Inferior parietal cortex (tissue), 1 donor: ENCODE results near the gene TMEM131.
"Not testable (repeated sequence)": the region's sequence is repeated elsewhere in the genome, so short reads cannot be mapped to it uniquely, and the experiment has no call there.

ENCODE experiments used
- DNase-seq: peaks from one replicate; pipeline ENCODE4 v3.0.0-alpha.2; 2016; ENCODE audit errors: extremely low spot score

Gene TMEM131

DNA sequence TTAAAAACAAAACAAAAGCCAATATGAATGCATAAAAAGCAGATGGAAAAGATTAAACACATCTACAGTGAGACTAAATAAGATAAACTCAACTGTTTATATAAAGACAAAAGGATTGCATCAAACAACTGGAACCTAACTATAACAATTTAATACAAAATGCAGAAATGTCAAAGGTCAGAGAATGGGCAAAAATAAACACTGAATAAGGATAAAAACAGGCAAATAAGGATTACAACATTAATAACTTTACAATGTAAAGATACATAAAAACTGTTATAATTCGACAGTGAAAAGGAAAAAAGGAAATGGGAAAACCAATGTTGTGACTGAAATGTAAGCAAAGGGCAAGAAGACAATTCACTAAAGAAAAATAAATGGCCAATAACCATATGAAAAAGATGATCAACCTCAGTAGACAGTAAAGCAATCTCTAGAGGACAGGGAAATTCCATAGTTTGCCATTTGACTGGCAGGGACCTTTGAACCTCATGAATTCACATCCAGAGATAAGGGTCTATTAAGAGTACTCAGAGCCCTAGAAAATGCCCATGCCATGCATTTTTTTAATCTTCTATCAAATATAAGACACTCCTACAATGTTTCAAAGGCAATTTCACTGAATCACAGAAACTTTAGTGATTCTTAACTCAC lies 83.7 kb downstream of the TMEM131 start:
- no peak for DNase-seq

DNA sequence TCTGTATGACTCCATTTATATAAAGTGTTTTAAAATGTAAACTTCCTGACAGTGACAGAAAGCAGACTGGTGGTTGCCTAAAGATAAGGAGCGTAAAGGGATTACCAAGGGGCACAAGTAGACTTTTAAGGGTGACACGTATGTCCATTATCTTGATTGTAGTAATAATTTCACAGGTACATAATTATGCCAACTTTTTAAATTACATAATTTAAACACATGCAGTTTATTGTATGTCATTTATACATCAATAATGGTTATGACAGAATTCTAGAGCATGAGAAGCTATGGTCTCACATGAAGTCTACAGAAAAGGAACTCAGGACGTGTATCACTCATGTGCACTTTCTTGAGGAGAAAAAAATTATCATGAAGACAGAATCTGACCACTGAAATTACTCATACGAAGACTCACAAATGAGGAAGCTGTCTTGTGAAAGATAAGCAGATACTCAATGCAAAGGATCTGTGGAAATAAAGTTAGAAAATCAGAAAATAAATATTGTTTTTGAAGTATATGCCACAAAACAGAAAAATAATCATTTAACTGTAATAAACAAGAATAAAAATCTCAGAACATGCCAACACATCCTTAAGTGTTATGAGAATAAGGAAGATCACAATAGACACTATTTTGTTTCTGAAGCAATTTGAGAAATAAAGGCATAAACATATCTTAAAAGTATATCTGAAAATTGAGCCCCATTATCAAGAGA lies 84.4 kb downstream of the TMEM131 start:
- no peak for DNase-seq

- DNase-seq = no peak
Observed at GRCh38 chr2:97910403-97911205, 85.1 kb downstream of the TMEM131 start.

GRCh38 chr2:97908208-97908676 lies 87.5 kb downstream of the TMEM131 start:
- DNase-seq = no peak

DNA sequence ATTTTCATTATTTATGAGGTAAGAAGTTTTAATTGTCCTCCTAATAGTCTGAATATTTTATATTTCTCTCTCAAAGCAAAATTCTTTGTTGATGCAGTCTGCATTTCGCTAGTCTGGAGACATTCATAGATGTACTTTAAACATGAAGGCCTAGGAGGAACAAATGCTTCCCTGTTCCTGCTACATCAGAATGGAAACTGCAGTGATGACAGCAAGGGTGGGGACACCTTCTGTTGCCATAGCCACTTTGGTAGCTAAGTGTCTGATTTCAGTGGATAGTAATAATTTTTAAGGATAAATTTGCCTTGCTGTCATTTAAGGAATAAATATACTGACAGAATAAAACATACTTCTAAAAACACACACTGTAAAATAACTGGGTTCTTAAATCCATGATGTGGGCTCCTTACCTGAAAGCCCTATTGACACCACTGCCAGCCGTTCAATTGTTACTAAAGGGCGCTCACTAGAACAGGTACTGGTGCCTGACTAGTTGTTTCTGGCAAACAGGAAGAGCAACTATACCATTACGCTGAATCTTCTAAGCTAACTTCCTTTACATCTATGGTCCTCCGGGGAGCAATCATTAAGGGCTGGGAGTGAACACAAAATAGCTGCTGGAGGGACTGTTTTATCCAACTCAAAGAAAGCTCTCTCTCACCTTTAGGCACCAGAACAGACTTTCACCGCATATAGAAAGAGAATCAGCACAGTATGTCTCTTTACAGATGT lies 88.2 kb downstream of the TMEM131 start:
- DNase-seq = no peak

DNA sequence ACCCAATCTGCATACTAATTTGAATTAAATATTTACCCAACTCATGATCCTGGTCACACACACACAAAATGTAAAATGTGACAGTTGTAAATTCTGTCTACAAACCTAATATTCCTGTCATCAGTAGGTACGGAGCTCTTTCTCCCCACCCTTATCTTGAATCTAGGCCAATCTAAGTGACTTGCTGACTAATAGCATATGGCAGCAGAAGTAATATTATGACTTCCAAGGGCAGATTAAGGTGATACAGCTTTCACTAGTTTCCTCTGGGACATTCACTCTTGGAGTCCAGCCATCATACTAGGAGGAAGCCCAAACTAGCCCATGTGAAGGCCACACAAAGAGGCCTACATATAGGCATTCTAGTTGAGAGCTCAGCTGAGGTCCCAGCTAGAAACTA lies 89.4 kb downstream of the TMEM131 start:
- no peak for DNase-seq

DNA sequence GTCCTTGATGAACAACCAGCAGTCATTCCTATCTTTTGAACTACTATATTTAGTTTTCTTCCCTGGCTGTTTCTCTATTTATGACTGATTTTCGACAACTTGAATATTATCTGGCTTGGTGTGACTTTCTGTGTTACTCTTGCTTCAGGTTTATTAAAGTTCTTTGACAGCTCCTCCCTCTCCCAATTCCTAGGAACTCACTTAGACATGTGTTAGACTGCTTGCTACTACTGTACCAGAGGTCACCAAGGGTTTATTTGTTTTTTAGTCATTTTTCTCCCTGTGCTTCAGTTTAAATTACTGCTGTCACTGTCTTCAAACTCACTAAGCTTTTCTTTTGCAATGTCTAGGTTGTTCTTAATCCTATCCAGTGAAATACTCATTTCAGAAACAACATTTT lies 90.5 kb downstream of the TMEM131 start:
- DNase-seq = no peak

DNA sequence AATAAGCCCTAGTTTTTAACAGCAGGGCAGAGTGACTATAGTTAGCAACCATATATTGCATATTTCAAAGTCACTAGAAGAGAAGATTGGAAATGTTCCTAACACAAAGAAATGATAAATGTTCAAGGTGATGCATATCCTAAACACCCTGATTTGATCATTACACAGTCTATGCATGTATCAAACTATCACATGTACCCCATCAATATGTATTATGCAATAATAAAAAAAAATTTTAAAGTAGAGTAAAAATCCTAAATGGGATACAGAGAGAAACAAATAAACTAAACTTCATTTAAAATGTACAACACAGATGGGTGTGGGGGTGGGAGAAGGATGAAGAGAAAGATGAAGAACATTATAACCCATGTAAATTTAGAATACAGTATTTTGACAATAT lies 93.9 kb downstream of the TMEM131 start:
- DNase-seq = no peak

DNA sequence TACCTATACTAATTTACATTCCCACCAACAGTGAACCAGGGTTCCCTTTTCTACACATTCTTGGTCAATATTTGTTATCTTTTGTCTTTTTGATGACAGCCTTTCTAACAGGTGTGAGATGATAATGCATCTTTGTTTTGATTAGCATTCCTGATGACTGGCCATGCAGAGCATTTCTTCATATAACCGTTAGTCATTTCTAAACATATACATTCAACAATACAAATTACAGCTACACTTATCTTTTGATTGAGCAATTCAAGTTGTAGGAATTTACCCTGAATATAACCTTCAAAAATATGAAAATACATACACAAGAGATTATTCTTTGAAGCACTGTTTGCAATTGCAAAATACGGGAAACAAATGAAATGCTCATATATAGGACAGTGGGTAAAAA lies 94.9 kb downstream of the TMEM131 start:
- DNase-seq = no peak

- not testable (repeated sequence) for DNase-seq
Observed at GRCh38 chr2:97893042-97893441, 102.7 kb downstream of the TMEM131 start.

- DNase-seq = no peak
Observed at GRCh38 chr2:97891611-97892010, 104.1 kb downstream of the TMEM131 start.

DNA sequence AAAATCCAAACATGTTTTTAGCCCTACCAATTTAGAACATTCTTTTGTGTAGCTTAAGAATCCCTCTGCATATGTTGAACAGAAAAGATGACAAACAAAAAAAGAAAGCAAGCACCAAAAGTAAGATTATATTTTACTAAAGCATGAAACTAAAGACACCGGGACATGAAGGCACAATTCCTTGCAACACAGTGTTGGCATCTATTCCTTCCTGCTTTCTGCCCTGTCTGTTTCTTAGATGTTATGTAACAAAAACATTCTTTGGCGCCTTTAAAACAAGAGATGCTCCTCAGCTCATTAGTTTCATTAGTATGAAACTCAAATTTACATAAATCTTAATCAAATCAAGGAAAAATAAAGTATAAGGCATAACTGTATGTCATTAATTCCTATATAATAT lies 106.6 kb downstream of the TMEM131 start:
- no peak for DNase-seq

GRCh38 chr2:97885841-97886240 lies 109.9 kb downstream of the TMEM131 start:
- DNase-seq = no peak

GRCh38 chr2:97880334-97880733 lies 115.4 kb downstream of the TMEM131 start:
- no peak for DNase-seq

DNA sequence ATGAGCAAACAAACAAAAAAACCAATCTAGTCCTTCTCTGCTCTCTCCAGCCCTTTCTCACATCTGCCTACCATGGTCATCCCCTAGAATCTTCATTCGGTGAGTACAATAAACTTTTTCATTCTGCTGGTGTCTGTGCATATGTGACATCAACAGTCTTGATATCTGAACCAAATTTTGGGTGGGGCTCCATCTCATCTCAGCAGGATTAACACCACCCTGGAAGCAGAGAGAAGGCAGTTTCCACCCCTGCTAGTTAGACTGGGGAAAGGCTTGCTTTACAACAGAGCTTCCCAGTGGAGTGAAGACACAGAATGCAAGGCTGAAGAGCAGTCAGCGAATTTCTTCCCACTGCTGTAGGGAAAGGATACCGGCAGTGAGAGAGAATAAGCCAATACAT lies 116.9 kb downstream of the TMEM131 start:
- DNase-seq = no peak

DNA sequence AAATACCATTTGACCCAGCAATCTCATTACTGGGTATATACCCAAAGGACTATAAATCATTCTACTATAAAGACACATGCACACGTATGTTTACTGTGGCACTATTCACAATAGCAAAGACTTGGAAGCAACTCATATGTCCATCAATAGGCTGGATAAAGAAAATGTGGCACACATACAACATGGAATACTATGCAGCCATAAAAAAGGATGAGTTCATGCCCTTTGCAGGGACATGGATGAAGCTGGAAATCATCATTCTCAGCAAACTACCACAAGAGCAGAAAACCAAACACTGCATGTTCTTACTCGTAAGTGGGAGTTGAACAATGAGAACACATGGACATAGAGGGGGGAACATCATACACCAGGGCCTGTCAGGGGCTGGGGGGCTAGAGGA lies 117.4 kb downstream of the TMEM131 start:
- DNase-seq = not testable (repeated sequence)

DNA sequence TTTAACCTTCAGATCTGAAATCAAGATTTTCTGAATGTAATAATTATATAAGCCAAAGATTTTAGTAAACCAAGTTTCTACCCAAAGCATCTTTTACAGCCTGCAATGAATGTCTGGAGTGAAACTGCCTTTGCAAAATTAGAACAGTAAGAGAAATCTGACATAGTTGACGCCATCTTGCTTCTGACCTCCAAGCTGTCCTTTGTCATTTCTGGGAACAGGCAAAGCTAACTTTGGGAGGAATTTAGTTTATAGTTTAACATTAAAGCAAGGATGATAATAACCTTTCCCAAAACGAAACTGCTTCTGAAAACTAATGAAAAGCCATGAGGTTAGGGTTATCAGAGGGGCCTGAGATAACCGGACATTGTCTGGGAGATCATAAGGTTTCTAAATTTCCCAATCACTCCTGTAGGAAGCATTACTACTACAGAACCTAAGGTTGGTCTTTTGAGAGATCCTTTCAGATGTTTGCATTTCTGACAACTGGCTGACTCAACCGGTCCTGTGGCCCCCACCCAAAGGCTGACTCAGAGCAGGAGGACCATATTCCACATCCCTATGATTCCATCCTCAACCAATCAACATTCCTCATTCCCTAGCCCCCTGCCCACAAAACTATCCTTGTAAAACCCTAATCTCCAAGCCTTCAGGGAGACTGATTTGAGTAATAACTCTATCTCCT lies 124.5 kb downstream of the TMEM131 start:
- DNase-seq = no peak

DNA sequence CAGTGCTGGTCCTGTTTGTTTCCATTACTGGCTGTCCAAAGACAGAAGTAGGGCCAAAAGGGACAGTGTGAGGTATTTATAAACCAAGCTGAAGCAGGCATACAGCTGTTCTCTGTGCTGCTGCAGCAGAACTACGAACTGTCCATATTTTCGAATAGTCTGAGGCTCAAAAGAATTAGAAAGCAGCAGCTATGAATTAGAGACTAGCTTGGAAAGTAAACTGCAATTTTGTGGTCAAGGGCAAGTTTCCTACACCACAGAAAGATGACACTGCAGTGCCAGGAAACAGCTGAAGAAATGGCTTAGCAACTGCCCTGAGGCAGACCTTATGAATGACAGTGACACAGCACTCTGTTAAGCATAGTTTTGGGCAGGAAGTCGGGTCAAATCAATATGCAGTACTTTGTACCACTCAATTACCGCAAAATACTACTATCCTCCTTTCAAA lies 125.3 kb downstream of the TMEM131 start:
- peak; percentile 32 for DNase-seq

- DNase-seq = no peak
Observed at GRCh38 chr2:97869722-97870346, 125.9 kb downstream of the TMEM131 start.

DNA sequence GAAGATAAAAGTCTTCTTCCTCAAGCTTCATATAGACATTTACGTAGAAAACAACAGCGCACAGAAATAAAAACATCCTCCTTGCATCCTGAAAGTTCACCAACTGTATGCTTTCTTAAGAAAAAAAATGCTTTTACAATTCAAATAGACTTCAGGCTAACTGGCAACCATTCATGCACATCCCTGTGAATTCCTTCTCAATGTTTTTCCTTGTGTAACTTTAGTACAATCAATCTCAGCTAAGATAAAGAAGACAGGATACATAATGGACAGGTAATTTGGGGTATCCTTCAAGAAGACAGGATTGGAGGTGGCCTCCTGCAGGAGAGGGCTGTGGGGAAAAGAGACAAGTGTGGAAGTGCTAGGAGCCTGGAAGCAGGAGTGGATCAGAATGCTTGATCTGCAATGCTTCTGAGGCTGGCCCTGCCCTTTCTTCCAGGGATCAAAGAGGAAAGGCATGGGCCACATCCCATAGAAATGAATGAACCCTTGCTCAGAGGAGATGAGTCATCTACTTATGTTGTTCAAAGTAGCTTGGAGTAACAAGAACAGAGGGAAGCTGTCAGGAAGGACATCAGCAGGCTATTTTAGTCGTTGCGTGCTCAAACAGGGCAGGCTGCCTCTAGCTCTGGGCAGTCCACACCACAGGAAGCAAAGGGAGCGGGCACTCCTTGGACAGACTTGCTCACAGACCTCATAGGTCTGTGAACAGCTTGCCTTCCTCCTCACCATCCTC lies 126.6 kb downstream of the TMEM131 start:
- no peak for DNase-seq
